Lower leg skin (tissue), 4 donors: Measurements from ENCODE around the gene SYTL1. TPM values are rescaled to one million over a fixed set of nuclear protein-coding genes. Genes with fewer than 3 reads are reported as not detected.
A peak's percentile ranks its signal among the peaks of the same experiment; 100 is the strongest.

Experiments used
- DNase-seq, 2 donors: peaks; one replicate each; pipeline ENCODE4 v3.0.0-alpha.2; 2019; ENCODE audit warnings: low spot score in 2 of 2
- H3K4me3 ChIP-seq: fragments of 200-600 bp; sonication (generic); 2 replicates; pipeline ENCODE4 v1.5.1; 2017; ENCODE audit warnings: mild to moderate bottlenecking, low read depth; ENCODE audit not compliant: poor library complexity, severe bottlenecking
- POLR2A ChIP-seq, 2 donors: fragments of 450-650 bp; IDR thresholded peaks; one replicate each; pipeline ENCODE4 v1.6.1; 2016 to 2017; ENCODE audit warnings: antibody characterized with exemption in 2 of 2, mild to moderate bottlenecking in 1 of 2, moderate library complexity in 1 of 2
- WGBS, 2 donors: methylation state at CpG; one replicate each; pipeline ENCODE4 v1.1.5; 2018; 5-methylcytosine and 5-hydroxymethylcytosine counted together
- intact Hi-C: fragments of 100-400 bp; cut with DNase I; formaldehyde crosslinking; loops from one replicate; pipeline ENCODE4 v1.15.0; 2023; ENCODE audit warnings: low total_unique reads
- total RNA-seq, 4 donors: library from RNA; depleted of rRNA; stranded (reverse); fragments of >200 nt; gene quantifications; one replicate each; pipeline ENCODE4 v1.1.0, GENCODE V29; 2016
- TF ChIP-seq, protein P1 (sequence below), 3 donors: fragments of 450-650 bp; IDR thresholded peaks; one replicate each; pipeline ENCODE4 v1.5.1; 2016; ENCODE audit warnings: antibody characterized with exemption in 3 of 3, mild to moderate bottlenecking in 3 of 3, moderate library complexity in 2 of 3

SYTL1 gene
- total RNA-seq, 4 donors from 2014 or later: 183 to 231 (median 219) TPM

DNA sequence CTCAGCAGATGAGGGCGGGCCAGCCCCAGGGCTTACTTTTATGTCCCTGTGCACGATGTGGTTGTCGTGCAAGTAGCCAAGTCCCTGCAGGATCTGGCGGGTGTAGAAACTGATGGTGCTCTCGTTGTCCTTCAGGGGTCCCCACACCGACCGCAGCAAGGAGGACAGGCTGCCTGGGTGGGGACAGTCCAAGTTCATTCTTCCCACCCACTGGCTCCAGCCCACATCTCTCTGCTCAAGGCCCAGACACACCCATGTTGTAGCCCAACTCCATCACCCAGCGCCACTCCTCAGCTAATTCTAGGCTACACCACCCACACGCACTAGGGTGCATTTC, 18.0 kb downstream of the SYTL1 start:
- TF ChIP-seq POLR2A (IDR thresholded peaks at IDR 0.05): no peak
- TF ChIP-seq, protein P1, sequence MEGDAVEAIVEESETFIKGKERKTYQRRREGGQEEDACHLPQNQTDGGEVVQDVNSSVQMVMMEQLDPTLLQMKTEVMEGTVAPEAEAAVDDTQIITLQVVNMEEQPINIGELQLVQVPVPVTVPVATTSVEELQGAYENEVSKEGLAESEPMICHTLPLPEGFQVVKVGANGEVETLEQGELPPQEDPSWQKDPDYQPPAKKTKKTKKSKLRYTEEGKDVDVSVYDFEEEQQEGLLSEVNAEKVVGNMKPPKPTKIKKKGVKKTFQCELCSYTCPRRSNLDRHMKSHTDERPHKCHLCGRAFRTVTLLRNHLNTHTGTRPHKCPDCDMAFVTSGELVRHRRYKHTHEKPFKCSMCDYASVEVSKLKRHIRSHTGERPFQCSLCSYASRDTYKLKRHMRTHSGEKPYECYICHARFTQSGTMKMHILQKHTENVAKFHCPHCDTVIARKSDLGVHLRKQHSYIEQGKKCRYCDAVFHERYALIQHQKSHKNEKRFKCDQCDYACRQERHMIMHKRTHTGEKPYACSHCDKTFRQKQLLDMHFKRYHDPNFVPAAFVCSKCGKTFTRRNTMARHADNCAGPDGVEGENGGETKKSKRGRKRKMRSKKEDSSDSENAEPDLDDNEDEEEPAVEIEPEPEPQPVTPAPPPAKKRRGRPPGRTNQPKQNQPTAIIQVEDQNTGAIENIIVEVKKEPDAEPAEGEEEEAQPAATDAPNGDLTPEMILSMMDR (IDR thresholded peaks at IDR 0.05): no peak
- 52 to 67% methylated on average over 9 of the region's 9 CpGs for WGBS, 2 donors
- peak in 1 of 2 donors; percentile 83 for DNase-seq
- no peak overlapping the region for H3K4me3 ChIP-seq
- intact Hi-C loops: no loop called here

DNA sequence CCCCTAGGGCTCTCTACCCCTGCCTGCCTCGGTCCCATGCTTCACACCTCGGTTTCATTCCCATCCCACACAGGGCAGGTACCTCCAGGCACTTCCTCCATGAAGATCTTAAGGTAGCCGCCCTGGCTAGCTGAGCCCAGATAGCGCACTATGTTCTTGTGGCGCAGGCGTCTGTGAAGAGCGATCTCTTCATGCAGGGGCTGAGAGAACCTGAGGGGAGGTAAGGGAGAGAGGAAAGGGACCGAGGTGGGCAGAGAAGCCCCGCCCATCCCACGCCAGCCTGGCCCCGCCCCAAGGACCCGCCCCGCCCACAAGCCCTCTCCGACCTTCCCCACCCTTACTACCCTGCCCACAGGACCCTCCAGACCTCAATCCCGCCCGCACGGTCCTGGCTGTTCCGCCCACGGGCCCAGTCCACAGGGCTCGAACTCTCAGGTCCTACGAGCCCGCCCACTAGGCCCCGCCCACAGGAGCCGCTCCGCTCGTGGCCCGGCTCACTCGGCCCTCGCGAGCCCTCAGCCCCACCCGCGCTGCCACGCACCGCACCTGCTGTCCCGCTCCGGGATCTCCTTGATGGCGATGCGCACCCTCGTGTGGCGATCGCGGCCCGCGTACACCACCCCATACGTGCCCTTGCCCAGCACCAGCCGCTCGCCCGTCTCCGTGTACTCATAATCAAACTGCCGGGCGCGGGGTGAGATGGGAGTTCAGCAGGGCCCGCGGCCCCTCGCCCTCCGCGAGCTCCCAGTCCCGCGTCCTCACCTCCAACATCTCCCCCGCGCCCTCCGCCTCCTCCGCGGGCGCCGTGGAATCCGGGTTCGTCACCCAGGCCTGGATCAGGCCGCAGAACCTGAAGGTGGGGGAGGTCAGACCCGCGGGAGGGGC, 18.6 kb downstream of the SYTL1 start:
- intact Hi-C loops: no loop called here
- WGBS, 2 donors: 68 to 79% methylated on average over 70 to 71 of the region's 71 CpGs
- TF ChIP-seq, protein P1 (IDR thresholded peaks at IDR 0.05): no peak
- no peak for TF ChIP-seq POLR2A (IDR thresholded peaks at IDR 0.05)
- H3K4me3 ChIP-seq: no peak overlapping the region
- no peak for DNase-seq

DNA sequence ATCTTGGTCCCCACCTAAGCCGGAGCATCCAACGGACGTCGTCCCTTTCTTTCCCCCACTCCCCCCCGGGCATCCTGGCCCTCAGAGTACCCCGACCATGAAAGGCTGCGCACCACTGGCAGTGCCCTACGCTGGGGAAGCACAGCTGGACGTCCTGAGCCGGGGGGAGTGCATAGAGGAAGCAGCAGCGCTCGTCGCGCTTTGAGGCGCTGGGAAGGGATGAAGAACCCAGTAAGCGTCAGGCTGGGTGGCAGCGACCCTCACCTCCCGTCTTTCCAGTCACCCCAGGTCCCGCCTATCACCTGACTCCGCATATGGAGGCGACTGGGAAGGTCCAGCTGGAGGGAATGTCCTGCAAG, 19.2 kb downstream of the SYTL1 start:
- TF ChIP-seq, protein P1 (IDR thresholded peaks at IDR 0.05): no peak
- TF ChIP-seq POLR2A (IDR thresholded peaks at IDR 0.05): no peak
- intact Hi-C loops: no loop called here
- no peak overlapping the region for H3K4me3 ChIP-seq
- WGBS, 2 donors: 90 to 91% methylated on average over 21 of the region's 21 CpGs
- no peak for DNase-seq

DNA sequence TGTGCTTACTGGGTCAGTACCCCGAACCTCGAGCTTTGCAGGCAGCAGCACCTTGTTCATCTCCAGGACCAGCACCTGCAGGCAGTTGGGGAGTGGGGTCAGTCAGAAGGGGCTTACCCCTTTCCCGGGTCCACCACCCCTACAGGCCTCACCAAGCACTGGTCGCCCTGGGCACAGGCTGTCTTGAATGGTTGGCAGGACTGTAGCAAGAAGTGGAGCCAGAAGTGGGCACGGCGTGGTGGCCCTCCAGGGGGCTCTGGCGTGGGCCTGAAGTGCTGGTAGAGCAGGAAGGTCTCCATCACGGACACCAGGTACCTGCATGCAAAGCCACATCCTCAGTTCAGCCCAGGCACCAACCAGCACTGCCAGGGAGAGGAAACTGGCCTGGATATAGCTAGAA, 19.7 kb downstream of the SYTL1 start:
- H3K4me3 ChIP-seq: no peak overlapping the region
- no peak for DNase-seq
- TF ChIP-seq, protein P1 (IDR thresholded peaks at IDR 0.05): no peak
- intact Hi-C loops: no loop called here
- 87 to 94% methylated on average over 3 to 6 of the region's 8 CpGs for WGBS, 2 donors

DNA sequence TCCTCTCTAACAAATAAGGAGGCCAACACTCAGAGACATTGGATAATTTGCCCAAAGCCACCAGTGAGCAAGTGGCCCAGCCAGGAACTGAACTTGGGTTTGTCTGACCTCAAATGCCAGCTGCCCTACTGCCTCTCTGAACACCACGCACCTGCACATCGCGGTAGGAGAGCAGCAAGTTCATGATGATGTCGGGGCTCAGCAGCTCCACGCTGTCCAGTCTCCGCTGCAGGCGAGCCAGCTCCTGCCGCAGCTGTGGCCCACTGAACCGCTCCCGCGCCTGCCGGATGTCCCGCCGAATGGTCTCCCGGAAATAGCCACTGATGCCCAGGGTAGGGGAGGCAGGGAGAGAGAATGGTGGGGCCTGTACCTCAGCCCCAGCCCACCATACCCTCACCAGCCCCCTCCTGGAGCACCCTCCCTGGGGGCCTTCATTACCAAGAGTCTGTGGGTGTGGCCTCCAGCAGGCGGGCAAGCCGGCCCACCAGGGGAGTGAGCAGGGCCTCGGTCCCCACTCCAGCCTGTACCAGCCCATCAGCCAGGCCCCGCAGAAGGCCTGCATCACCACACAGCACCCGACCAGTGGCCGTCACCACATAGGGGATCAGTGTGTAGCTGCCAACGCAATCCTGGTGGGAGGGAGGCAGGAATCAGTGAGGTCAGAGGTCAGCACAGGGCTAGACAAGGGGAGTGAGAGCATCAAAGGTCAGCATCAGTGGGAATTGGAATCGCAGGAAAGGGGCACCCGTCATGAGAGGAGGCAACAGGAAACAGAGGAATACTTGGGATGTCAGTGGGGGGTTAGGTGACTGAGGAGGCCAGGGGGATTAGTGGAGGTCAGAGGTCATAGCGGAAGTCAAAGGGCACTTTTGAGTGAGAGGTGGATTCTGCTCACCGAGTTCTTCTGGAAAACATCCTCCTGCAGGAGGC, 22.2 kb downstream of the SYTL1 start:
- no peak for DNase-seq
- intact Hi-C loops: no loop called here
- WGBS, 2 donors: 83 to 88% methylated on average over 26 of the region's 26 CpGs
- no peak overlapping the region for H3K4me3 ChIP-seq
- no peak for TF ChIP-seq POLR2A (IDR thresholded peaks at IDR 0.05)
- TF ChIP-seq, protein P1 (IDR thresholded peaks at IDR 0.05): no peak
